DMS114 treated with DMSO at 0.1 percent for 48 hours (cell line): ENCODE data around the gene HSPA1B.
A peak's percentile ranks its signal among the peaks of the same experiment; 100 is the strongest.
"Not testable (repeated sequence)": the region's sequence is repeated elsewhere in the genome, so short reads cannot be mapped to it uniquely, and the experiment has no call there.

ENCODE experiments used
- DNase-seq: peaks from one replicate; lab custom pipeline; 2025; ENCODE audit not compliant: unreplicated experiment; lab: John Stamatoyannopoulos, UW

The HSPA1B gene

GRCh38 chr6:31857774-31858173 is 30.2 kb downstream of the HSPA1B start:
- not testable (repeated sequence) for DNase-seq

- no peak for DNase-seq
Measured at GRCh38 chr6:31858707-31859106, 31.2 kb downstream of the HSPA1B start.

GRCh38 chr6:31859923-31860322 is 32.4 kb downstream of the HSPA1B start:
- DNase-seq: no peak

- no peak for DNase-seq
Measured at GRCh38 chr6:31860349-31860748, 32.8 kb downstream of the HSPA1B start.

DNA sequence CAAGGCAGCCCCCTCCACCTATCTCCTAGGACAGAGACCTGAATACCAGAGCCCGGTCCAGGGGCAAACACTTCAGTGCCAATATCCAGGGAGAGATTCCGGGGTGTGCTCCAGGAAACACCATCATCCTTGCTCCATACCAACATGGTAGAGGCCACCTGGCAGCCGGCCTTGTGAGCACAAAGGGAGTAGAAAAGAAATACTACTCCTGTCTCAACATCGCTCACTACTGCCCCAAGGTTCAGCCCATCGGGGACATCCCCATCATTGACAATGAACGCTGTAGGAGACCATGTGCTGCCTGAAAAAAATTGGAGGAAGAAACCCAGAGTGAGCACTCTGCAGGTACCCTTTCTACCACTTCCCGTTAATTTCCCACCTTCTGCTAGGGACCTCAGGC is 33.6 kb downstream of the HSPA1B start:
- no peak for DNase-seq

DNA sequence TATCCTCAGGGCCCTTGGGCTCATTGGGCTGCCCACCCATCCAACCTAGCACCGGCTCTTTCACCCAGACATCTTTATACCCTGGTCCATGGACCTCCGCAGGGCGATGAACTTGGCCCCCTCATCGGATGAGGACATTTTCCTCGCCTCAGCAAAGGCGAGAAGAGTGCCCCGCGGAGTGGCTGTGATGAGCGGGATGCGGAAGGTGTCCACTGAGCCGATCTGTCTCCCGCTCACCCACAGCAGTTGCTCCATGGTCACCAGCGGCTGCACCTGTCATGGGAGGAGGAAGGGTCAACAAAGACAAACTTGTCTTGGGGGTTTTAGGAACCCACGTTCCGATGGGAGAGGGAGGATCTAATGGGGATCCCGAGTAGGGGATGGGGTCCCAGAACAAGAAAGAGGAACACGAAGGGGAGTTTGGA is 34.4 kb downstream of the HSPA1B start:
- DNase-seq: no peak

- DNase-seq: peak; percentile 100
Measured at GRCh38 chr6:31862344-31863235, 35.1 kb downstream of the HSPA1B start, which contains the start of gene NEU1. TSS of gene NEU1 (minus strand) at chr6:31862821. CDS start at chr6:31862776, 45 bp downstream.

DNA sequence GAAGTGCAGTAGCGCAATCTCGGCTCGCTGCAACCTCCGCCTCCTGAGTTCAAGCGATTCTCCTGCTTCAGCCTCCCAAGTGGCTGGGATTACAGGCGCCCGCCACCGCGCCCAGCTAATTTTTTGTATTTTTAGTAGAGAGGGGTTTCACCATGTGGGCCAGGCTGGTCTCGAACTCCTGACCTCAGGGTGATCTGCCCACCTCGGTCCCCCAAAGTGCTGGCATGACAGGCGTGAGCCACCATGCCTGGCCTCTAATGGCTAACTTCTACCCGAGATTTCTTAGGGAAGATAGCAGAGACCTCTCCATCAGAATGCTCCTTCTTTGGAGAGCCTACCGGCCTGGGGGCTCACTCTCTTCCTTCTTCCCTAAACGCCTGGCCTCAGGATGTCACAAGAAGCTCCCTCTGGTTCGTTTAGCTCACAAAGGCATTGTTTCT is 36.6 kb downstream of the HSPA1B start:
- not testable (repeated sequence) for DNase-seq

- no peak for DNase-seq
Measured at GRCh38 chr6:31864818-31865204, 37.3 kb downstream of the HSPA1B start.

- no peak for DNase-seq
Measured at GRCh38 chr6:31865205-31866118, 37.9 kb downstream of the HSPA1B start.

- not testable (repeated sequence) for DNase-seq
Measured at GRCh38 chr6:31868658-31868971, 41.1 kb downstream of the HSPA1B start.

- DNase-seq: no peak
Measured at GRCh38 chr6:31869343-31869742, 41.8 kb downstream of the HSPA1B start.

DNA sequence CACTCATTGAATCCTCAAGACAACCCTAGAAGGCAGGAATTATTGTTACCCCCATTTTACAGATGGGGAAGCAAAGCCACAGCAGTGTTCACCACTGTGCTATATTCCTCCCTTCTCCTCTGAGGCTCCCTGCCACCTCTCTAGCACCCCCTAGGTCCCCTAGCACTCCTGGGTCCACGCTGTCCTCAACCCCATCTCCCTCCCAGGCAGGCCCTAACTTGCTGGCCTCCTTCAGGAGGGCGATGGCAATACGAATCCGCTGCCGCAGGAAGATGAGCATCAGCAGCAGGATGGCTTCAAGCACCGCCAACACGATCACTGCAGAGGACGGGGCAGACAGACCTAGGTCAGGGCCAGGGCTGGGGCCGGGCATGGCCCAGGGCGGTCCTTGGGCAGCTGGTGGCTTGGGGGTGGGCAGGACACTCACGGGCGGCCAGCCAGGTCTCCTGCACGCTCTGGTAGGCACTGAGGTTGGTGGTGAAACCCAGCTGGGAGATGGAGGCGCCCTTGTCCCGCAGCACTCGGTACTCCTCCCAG is 42.9 kb downstream of the HSPA1B start:
- DNase-seq: no peak

- no peak for DNase-seq
Measured at GRCh38 chr6:31871046-31871659, 43.6 kb downstream of the HSPA1B start.

- no peak for DNase-seq
Measured at GRCh38 chr6:31874084-31874670, 46.6 kb downstream of the HSPA1B start.

- no peak for DNase-seq
Measured at GRCh38 chr6:31874836-31875572, 47.5 kb downstream of the HSPA1B start.

DNA sequence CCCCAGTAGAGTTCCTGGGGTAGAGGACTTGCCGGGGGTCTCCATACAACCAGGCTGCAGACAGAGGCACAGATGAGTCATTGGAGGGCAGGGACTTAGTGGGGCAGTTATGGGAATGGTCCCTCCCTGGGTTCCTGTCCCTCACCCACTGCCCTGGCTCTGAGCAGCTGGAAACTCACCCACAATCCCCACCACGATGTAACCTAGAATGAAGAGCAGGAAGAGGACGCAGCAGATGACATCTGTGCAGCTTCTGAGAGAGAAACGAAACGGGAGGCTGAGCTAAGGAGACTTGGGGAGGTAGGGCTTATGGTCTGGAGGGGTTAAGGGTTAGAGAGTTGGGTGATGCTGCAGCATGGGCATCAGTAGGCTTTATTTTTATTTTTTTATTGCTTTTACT is 48.3 kb downstream of the HSPA1B start:
- no peak for DNase-seq

DNA sequence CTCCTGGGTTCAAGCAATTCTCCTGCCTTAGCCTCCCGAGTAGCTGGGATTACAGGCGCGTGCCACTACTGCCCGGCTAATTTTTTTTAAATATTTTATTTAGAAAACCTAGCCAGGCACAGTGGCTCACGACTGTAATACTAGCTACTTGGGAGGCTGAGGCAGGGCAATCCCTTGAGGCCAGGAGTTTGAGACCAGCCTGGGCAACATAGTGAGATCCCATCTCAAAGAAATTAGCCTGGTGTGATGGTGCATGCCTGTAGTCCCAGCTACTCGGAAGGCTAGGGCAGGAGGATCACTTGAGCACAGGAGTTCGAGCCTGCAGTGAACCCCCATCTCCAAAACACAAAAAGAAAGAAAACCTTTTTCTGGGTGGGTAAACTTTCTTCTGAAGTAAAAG is 48.8 kb downstream of the HSPA1B start:
- no peak for DNase-seq

- DNase-seq: no peak
Measured at GRCh38 chr6:31877125-31877650, 49.6 kb downstream of the HSPA1B start.

- DNase-seq: no peak
Measured at GRCh38 chr6:31877651-31878161, 50.2 kb downstream of the HSPA1B start.
